ENCODE data around the gene FCN3. TPM values are rescaled to one million over a fixed set of nuclear protein-coding genes. Genes with fewer than 3 reads are reported as not detected.

The FCN3 gene
- total and polyA plus RNA-seq, 9 donors: 0.35 to 7.6 (median 2.4) TPM

GRCh38 chr1:27341525-27342252 lies 32.9 kb downstream of the FCN3 start, which contains the start of gene SYTL1:
SYTL1 (plus strand) TSS chr1:27342022; CDS start chr1:27345335, 3,313 bp downstream.
- intact Hi-C loops (cut with DNase I): no loop called here
- H3K27ac ChIP-seq: no peak within 1 kb of the TSS
- no peaks in the 10 kb centered on the region for H3K4me1 ChIP-seq (ENCODE audit: insufficient read depth)
- no peaks in the 10 kb centered on the region for H3K9me3 ChIP-seq
- no peaks in the 10 kb centered on the region for H3K27me3 ChIP-seq
- no peak for TF ChIP-seq POLR2A (IDR thresholded peaks at IDR 0.05)
- TF ChIP-seq, protein P1, sequence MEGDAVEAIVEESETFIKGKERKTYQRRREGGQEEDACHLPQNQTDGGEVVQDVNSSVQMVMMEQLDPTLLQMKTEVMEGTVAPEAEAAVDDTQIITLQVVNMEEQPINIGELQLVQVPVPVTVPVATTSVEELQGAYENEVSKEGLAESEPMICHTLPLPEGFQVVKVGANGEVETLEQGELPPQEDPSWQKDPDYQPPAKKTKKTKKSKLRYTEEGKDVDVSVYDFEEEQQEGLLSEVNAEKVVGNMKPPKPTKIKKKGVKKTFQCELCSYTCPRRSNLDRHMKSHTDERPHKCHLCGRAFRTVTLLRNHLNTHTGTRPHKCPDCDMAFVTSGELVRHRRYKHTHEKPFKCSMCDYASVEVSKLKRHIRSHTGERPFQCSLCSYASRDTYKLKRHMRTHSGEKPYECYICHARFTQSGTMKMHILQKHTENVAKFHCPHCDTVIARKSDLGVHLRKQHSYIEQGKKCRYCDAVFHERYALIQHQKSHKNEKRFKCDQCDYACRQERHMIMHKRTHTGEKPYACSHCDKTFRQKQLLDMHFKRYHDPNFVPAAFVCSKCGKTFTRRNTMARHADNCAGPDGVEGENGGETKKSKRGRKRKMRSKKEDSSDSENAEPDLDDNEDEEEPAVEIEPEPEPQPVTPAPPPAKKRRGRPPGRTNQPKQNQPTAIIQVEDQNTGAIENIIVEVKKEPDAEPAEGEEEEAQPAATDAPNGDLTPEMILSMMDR (IDR thresholded peaks at IDR 0.05): no peak
- TF ChIP-seq EP300 (IDR thresholded peaks at IDR 0.05): no peak
- no peaks in the 10 kb centered on the region for H3K36me3 ChIP-seq
- H3K4me3 ChIP-seq: no peak within 1 kb of the TSS
- WGBS, 3 donors: 25 to 32% (median 29%) methylated on average over 19 to 22 of the region's 22 CpGs
- DNase-seq: no peak

DNA sequence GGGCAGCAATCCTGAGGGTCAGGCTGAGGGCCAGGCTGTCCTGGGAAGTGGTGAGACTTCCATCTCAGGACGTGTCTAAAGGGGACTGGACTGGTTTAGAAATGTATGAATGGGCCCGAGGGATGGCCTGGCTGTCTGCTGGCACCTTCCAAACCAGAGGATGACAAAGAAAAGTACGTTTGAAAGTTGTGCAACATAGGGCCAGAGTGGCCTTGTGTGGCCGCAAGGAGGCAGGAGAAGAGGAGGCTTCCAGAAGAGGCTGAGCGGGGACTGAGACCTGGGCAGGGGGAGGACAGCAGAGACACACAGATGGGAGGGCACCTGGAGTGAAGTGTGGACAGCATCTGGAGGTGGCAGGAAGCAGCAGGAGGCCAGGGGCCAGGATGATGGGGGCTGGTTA lies 35.4 kb downstream of the FCN3 start:
- 59 to 63% (median 61%) methylated on average over 5 of the region's 5 CpGs for WGBS, 3 donors
- no peaks in the 10 kb centered on the region for H3K9me3 ChIP-seq
- no peak overlapping the region for H3K4me3 ChIP-seq
- no peak for TF ChIP-seq POLR2A (IDR thresholded peaks at IDR 0.05)
- TF ChIP-seq, protein P1 (IDR thresholded peaks at IDR 0.05): no peak
- TF ChIP-seq EP300 (IDR thresholded peaks at IDR 0.05): no peak
- H3K4me1 ChIP-seq (ENCODE audit: insufficient read depth): no peaks in the 10 kb centered on the region
- H3K36me3 ChIP-seq: no peaks in the 10 kb centered on the region
- no peaks in the 10 kb centered on the region for H3K27me3 ChIP-seq
- DNase-seq: no peak
- intact Hi-C loops (cut with DNase I): no loop called here
- H3K27ac ChIP-seq: no peak overlapping the region

- no peaks in the 10 kb centered on the region for H3K36me3 ChIP-seq
- no peak overlapping the region for H3K4me3 ChIP-seq
- H3K27me3 ChIP-seq: no peaks in the 10 kb centered on the region
- no peak overlapping the region for H3K27ac ChIP-seq
- TF ChIP-seq EP300 (IDR thresholded peaks at IDR 0.05) (no peak), POLR2A (IDR thresholded peaks at IDR 0.05) (no peak)
- TF ChIP-seq, protein P1 (IDR thresholded peaks at IDR 0.05): no peak
- no peaks in the 10 kb centered on the region for H3K4me1 ChIP-seq (ENCODE audit: insufficient read depth)
- intact Hi-C loops (cut with DNase I): no loop called here
- no peaks in the 10 kb centered on the region for H3K9me3 ChIP-seq
- 89% methylated on average over 6 of the region's 6 CpGs for WGBS, 3 donors
- DNase-seq: no peak
Observed at GRCh38 chr1:27338751-27339150, 35.9 kb downstream of the FCN3 start.

DNA sequence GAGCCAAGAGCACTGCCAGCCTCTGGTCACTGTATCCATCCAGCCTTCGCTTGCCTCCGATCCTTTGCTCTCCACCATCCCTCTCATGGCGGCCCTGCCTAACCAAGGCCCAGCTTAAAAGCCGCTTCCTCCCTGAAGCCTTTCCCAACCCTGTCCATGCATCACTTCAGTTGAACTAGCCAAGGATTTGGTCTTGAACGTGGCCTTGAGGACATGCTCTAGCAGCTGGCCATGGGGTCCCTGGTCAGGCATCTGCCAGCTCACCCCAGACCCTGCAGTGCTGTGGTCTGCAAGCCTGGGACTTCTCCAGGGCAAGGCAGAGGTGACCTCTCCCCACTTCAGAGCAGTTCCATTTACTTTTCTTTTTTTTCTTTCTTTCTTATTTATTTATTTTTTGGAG lies 37.9 kb downstream of the FCN3 start:
- no peaks in the 10 kb centered on the region for H3K9me3 ChIP-seq
- H3K4me3 ChIP-seq: no peak overlapping the region
- no peaks in the 10 kb centered on the region for H3K27me3 ChIP-seq
- no peaks in the 10 kb centered on the region for H3K36me3 ChIP-seq
- TF ChIP-seq, protein P1 (IDR thresholded peaks at IDR 0.05): no peak
- TF ChIP-seq EP300 (IDR thresholded peaks at IDR 0.05) (no peak), POLR2A (IDR thresholded peaks at IDR 0.05) (no peak)
- H3K4me1 ChIP-seq (ENCODE audit: insufficient read depth): no peaks in the 10 kb centered on the region
- no peak for DNase-seq
- intact Hi-C loops (cut with DNase I): no loop called here
- H3K27ac ChIP-seq: no peak overlapping the region
- WGBS, 3 donors: 85 to 88% (median 87%) methylated on average over 5 of the region's 5 CpGs

All from ovary (tissue), 9 donors.